Thoracic aorta endothelial cell (primary cell): ENCODE measurements around the gene NECTIN4. TPM values are rescaled to one million over a fixed set of nuclear protein-coding genes. Genes with fewer than 3 reads are reported as not detected.

Experiments used
- small RNA-seq: library from RNA; depleted of rRNA; stranded (forward); fragments of <200 nt; gene quantifications from one replicate; pipeline ENCODE3, GENCODE V24; 2012
- total RNA-seq: library from RNA; depleted of rRNA; stranded (reverse); fragments of >200 nt; gene quantifications from 2 replicates; pipeline ENCODE4 v1.2.3, GENCODE V29; 2012

The NECTIN4 gene
- 0.14 and 0.40 TPM in 2 replicates for total RNA-seq

DNA sequence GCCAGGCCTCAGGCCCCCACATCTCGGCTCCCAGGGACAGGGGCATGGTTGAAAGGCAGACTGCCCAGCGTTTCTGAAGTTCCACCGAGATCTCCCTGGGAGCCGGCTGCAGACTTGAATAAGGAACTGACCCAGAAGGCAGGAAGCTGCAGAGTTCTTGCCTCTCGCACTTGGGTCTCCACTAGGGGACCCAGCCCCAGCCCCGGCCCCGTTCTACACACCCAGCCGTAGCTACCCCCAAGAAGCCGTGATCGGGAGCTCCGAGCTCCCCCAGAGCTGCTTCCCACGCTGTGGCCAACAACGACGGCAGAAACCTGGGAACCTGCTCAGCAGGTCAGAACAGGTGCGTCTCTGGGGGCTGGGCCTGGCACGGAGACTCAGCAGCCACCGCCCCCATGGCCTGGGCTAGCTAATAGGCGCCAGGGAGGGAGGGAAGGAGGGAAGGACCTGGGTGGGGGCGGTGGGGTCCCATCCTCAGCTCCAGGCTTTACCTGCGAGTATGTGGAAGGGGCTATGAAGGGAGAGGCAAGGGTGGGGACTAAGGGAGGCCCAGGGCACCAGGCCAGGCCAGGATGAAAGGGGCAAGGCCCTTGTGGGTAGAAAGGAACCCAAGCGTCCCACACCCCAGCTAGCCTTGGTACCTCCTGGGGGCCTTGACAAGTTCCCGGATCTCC, at the start of gene NECTIN4:
Gene NECTIN4 (minus strand): TSS at position 308 of the 674 bp plus-strand sequence. CDS start 262 bp downstream, at position 46.

GRCh38 chr1:161132410-161133219, 43.3 kb upstream of the NECTIN4 start, which contains the start of gene DEDD:
TSS of gene DEDD (minus strand) at chr1:161132667. CDS start at chr1:161124462, 8,205 bp downstream.

GRCh38 chr1:161117759-161118581, 28.6 kb upstream of the NECTIN4 start, which contains the start of the genes NIT1 and PFDN2:
TSS of gene NIT1 (plus strand) at chr1:161118105. CDS start at chr1:161118177, 72 bp downstream.
TSS of gene PFDN2 (minus strand) at chr1:161118037. CDS start at chr1:161118026, 11 bp downstream.

DNA sequence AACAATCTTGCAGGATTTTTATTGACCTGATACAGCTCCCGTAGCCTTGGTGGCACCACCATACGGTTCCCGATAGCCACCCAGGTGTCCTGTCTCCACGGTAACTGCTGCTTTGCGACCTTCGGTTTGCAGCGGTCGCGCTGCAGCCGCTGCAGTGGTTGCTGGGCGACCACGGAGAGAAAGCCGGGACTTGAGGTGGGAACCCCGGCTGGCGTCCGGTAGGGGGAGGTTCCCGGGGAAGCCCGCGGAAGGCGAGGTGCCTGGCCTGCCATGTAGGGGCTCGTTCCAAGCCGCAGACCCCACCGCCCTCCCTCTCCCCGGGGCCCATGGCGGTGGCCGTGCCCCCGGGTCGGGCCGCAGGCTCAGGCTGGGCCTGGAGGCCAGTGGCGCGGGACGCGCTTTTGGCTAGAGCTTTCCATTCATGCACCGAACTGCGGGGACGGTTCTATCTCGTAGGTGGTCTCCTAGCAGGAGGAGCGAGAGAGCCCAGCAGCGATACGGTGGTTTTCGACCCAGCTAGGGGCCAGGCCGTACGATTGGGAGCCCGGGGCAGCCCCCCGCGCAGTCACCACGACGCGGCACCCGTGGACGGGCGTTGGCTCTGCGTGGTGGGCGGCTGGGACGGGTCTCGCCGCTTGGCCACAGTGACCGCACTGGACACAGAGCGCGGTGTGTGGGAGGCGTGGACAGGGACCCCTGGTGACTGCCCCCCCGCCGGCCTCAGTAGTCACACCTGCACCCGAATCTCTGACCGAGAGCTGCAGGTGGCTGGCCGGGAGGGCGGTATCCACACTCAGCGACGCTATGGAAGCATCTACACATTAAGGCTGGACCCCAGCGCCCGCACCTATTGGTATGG, 9.1 kb upstream of the NECTIN4 start, which contains the start of gene KLHDC9:
Gene KLHDC9 (plus strand): TSS at position 152 of the 859 bp plus-strand sequence. CDS start 175 bp downstream, at position 327.

GRCh38 chr1:161069731-161070270, 19.6 kb downstream of the NECTIN4 start, which contains the start of gene ARHGAP30:
TSS of gene ARHGAP30 (minus strand) at chr1:161069891. CDS start at chr1:161069624, 267 bp downstream.

GRCh38 chr1:161045736-161046604, 43.4 kb downstream of the NECTIN4 start, which contains the start of gene USF1:
TSS of gene USF1 (minus strand) at chr1:161045977. CDS start at chr1:161043275, 2,702 bp downstream.

DNA sequence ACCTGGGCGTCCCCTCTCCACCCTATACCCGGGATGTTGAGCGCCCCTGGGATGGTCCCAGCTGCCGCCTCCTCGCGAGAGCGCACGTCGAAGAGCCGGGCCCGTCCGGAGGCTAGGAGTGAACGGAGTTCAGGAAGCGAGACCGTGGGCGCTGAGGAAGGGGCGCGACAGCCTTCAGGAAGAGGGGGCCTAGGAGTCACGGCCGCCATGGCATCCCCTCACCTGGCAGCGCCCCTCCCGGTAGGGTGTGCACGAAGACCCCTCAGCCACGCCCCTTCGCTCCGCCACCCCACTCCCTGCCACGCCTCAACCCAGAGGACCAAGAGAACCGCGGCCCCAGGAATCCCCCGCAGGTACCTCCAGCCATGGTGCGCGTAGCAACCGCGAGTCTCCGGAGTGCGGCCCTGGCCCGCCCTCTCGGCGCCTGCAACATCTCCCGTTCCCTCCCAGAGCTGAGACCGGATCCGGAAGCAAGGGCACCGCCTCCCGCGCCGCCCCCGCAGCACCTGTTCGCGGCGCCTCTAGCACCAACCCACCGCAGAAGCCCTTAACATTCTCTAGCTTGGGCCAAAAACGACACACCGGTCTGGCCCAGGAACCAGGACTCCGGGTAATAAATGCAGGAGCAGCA, 50.7 kb downstream of the NECTIN4 start, which contains the start of gene TSTD1:
Gene TSTD1 (minus strand): TSS at position 442 of the 631 bp plus-strand sequence. CDS start 75 bp downstream, at position 367.

Small RNA genes lying within 50 kb of the gene (small RNA-seq; reads per million reads assigned to genes)
- not detected for gene AL591806.2

Other genes with a start within 250 kb of the NECTIN4 start
- gene CD244, start 226.7 kb downstream of the NECTIN4 start, total RNA-seq = not detected in 2 replicates
- gene ITLN1, start 204.4 kb downstream of the NECTIN4 start, total RNA-seq = not detected in 2 replicates
- 0.27 TPM in 1 of 2 replicates, not detected in the other for gene ITLN2, start 134.7 kb downstream of the NECTIN4 start, total RNA-seq
- 110 and 113 TPM in 2 replicates for gene F11R, start 68.4 kb downstream of the NECTIN4 start, total RNA-seq
- gene TSTD1, start 50.6 kb downstream of the NECTIN4 start, total RNA-seq = 7.4 and 50.5 TPM in 2 replicates
- 53.0 and 54.7 TPM in 2 replicates for gene USF1, start 43.6 kb downstream of the NECTIN4 start, total RNA-seq
- not detected in 2 replicates for gene ARHGAP30, start 19.7 kb downstream of the NECTIN4 start, total RNA-seq
- 0.79 and 0.80 TPM in 2 replicates for gene KLHDC9, start 8.8 kb upstream of the NECTIN4 start, total RNA-seq
- gene PFDN2, start 28.5 kb upstream of the NECTIN4 start, total RNA-seq = 54.3 and 55.2 TPM in 2 replicates
- gene NIT1, start 28.5 kb upstream of the NECTIN4 start, total RNA-seq = 17.6 and 18.9 TPM in 2 replicates
- 28.6 and 31.4 TPM in 2 replicates for gene DEDD, start 43.1 kb upstream of the NECTIN4 start, total RNA-seq
- 95.0 and 102 TPM in 2 replicates for gene UFC1, start 64.4 kb upstream of the NECTIN4 start, total RNA-seq
- 8.1 and 9.5 TPM in 2 replicates for gene USP21, start 69.9 kb upstream of the NECTIN4 start, total RNA-seq
- 11.6 and 16.4 TPM in 2 replicates for gene PPOX, start 76.9 kb upstream of the NECTIN4 start, total RNA-seq
- gene B4GALT3, start 87.9 kb upstream of the NECTIN4 start, total RNA-seq = 25.7 and 31.5 TPM in 2 replicates
- 35.9 and 90.2 TPM in 2 replicates for gene ADAMTS4, start 109.5 kb upstream of the NECTIN4 start, total RNA-seq
- gene NDUFS2, start 112.8 kb upstream of the NECTIN4 start, total RNA-seq = 109 and 111 TPM in 2 replicates
- gene FCER1G, start 125.7 kb upstream of the NECTIN4 start, total RNA-seq = not detected in 2 replicates
- not detected in 2 replicates for gene APOA2, start 134.1 kb upstream of the NECTIN4 start, total RNA-seq
- 12.6 and 14.9 TPM in 2 replicates for gene TOMM40L, start 136.5 kb upstream of the NECTIN4 start, total RNA-seq
- not detected in 2 replicates for gene NR1I3, start 148.6 kb upstream of the NECTIN4 start, total RNA-seq
- not detected in 2 replicates for gene PCP4L1, start 169.2 kb upstream of the NECTIN4 start, total RNA-seq
- gene MPZ, start 220.4 kb upstream of the NECTIN4 start, total RNA-seq = 1.2 and 1.3 TPM in 2 replicates
- 33.9 and 45.9 TPM in 2 replicates for gene SDHC, start 224.8 kb upstream of the NECTIN4 start, total RNA-seq